ENCODE data around the gene VAV2. TPM values are rescaled to one million over a fixed set of nuclear protein-coding genes. Genes with fewer than 3 reads are reported as not detected.
"Not testable (repeated sequence)": the region's sequence is repeated elsewhere in the genome, so short reads cannot be mapped to it uniquely, and the experiment has no call there.

Gene VAV2
- total RNA-seq, 4 donors from 2014 or later, result 4.7 to 42.2 (median 15.8) TPM

GRCh38 chr9:133752739-133753446 is 239.2 kb downstream of the VAV2 start:
- Histone ChIP-seq H3K9me3 (no peaks in the 10 kb centered on the region), H3K27ac (no peak overlapping the region), H3K4me3 (no peak overlapping the region), H3K36me3 (no peaks in the 10 kb centered on the region), H3K4me1 (no peaks in the 10 kb centered on the region), H3K27me3 (peaks cover 0 to 3% of the 10 kb centered on the region in 2 donors)
- intact Hi-C loops (cut with DNase I; ENCODE audit: low total_unique reads), result no loop called here
- no peak for TF ChIP-seq POLR2A (IDR thresholded peaks at IDR 0.05)
- TF ChIP-seq, protein P1, sequence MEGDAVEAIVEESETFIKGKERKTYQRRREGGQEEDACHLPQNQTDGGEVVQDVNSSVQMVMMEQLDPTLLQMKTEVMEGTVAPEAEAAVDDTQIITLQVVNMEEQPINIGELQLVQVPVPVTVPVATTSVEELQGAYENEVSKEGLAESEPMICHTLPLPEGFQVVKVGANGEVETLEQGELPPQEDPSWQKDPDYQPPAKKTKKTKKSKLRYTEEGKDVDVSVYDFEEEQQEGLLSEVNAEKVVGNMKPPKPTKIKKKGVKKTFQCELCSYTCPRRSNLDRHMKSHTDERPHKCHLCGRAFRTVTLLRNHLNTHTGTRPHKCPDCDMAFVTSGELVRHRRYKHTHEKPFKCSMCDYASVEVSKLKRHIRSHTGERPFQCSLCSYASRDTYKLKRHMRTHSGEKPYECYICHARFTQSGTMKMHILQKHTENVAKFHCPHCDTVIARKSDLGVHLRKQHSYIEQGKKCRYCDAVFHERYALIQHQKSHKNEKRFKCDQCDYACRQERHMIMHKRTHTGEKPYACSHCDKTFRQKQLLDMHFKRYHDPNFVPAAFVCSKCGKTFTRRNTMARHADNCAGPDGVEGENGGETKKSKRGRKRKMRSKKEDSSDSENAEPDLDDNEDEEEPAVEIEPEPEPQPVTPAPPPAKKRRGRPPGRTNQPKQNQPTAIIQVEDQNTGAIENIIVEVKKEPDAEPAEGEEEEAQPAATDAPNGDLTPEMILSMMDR (IDR thresholded peaks at IDR 0.05), result no peak
- DNase-seq, result no peak

DNA sequence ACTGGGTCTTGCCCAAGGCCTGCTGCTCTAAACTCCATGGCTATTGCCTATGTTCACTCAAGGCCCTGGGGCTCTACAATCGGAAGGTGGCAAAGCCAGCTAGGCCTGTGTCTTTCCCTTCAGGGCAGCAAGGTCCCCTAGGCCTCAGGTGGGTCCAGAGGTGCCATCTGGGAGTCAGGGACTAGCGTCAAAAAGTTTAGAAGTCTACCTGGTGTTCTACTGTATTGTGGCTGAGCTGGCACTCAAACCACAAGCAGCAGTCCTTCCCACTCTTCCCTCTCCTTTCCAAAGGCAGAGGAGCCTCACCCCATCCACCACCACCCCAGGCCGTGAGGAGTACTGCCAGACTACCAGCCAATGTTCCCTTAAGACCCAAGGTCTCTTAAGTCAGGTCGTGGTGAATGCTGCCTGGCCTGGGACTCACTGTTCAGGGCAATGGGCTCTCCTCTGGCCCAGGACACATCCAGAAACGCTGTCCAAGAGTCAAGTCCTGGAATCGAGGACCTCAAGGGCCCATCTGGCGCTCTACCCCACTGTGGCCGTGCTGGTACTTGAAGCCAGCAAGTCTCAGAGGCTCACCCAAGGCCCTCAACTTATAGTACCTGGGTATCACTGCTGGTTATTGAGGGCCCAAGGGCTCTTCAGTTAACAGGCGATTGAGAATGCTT is 241.0 kb downstream of the VAV2 start:
- DNase-seq, result peak in 1 of 2 donors; percentile 3
- intact Hi-C loops (cut with DNase I; ENCODE audit: low total_unique reads), result no loop called here
- peaks cover 0 to 3% of the 10 kb centered on the region in 2 donors for H3K27me3 ChIP-seq

GRCh38 chr9:133747309-133747708 is 244.8 kb downstream of the VAV2 start:
- intact Hi-C loops (cut with DNase I; ENCODE audit: low total_unique reads), result no loop called here
- Histone ChIP-seq H3K36me3 (no peaks in the 10 kb centered on the region), H3K4me1 (no peaks in the 10 kb centered on the region), H3K4me3 (no peak overlapping the region), H3K9me3 (no peaks in the 10 kb centered on the region), H3K27ac (no peak overlapping the region), H3K27me3 (peaks cover 0 to 3% of the 10 kb centered on the region in 2 donors)
- TF ChIP-seq, protein P1 (IDR thresholded peaks at IDR 0.05), result no peak
- TF ChIP-seq POLR2A (IDR thresholded peaks at IDR 0.05), result no peak
- DNase-seq, result no peak

More for the DNA sequence above, 241.0 kb downstream of the VAV2 start:
- TF ChIP-seq, protein P1 (IDR thresholded peaks at IDR 0.05), result no peak
- no peak for TF ChIP-seq POLR2A (IDR thresholded peaks at IDR 0.05)
- Histone ChIP-seq H3K4me1 (no peaks in the 10 kb centered on the region), H3K9me3 (no peaks in the 10 kb centered on the region), H3K27ac (no peak overlapping the region), H3K36me3 (no peaks in the 10 kb centered on the region), H3K4me3 (no peak overlapping the region)

DNA sequence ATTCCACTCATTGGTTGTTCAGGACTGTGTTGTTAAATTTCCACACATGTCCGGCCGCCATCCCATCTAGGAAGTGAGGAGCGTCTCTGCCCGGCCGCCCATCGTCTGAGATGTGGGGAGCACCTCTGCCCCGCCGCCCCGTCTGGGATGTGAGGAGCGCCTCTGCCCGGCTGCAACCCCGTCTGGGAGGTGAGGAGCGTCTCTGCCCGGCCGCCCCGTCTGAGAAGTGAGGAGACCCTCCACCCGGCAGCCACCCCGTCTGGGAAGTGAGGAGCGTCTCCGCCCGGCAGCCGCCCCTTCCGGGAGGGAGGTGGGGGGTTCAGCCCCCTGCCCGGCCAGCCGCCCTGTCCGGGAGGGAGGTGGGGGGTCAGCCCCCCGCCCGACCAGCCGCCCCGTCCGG is 247.6 kb downstream of the VAV2 start:
- DNase-seq; intact Hi-C loops (cut with DNase I; ENCODE audit: low total_unique reads); H3K4me3 ChIP-seq; H3K36me3 ChIP-seq; H3K9me3 ChIP-seq; H3K27me3 ChIP-seq; H3K27ac ChIP-seq; H3K4me1 ChIP-seq: not testable (repeated sequence)

DNA sequence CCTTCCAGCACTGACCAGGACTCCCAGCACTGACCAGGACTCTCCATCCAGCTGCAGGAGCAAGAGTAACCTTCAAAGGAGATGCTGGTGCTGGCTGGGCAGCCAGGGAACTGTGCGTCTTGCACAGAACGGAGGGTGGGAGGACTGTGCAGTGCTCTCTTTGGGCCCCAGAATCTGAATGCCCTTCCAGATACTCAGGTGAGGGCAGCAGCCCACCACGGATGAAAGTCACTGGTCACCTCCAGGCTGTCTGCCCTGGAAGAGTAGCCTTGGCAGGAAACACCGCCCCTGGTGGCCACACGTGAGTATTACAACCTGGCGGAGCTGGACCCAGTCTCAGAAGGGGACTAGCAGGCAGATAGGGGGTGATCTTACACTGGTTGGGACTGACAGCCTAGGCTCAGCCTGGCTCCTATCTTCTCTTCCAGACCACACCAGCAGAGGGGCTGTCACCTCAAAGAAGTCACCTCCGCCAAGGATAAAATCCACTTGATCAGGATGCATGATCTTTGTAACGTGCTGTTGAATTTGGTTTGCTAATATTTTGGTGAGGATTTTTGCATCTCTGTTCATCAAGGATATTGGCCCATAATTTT is 249.2 kb downstream of the VAV2 start:
- Histone ChIP-seq H3K27ac (no peak overlapping the region), H3K27me3 (no peaks in the 10 kb centered on the region), H3K4me1 (no peaks in the 10 kb centered on the region), H3K9me3 (no peaks in the 10 kb centered on the region), H3K4me3 (no peak overlapping the region), H3K36me3 (no peaks in the 10 kb centered on the region)
- TF ChIP-seq POLR2A (IDR thresholded peaks at IDR 0.05), result no peak
- TF ChIP-seq, protein P1 (IDR thresholded peaks at IDR 0.05), result peak; percentile 76 to 98 (median 85)
- peak; percentile 69 to 82 for DNase-seq
- intact Hi-C loops (cut with DNase I; ENCODE audit: low total_unique reads), result no loop called here

Measured in uterus (tissue), 4 donors.